Stimulated activated CD4-positive, alpha-beta T cell treated with anti-CD3 and anti-CD28 coated beads, Interleukin-4, amount 100 ng/mL, for 4 hours (primary cell): ENCODE measurements around the gene FGR.

Experiments
- DNase-seq, 2 experiments: peaks; one replicate each; pipeline ENCODE4 v3.0.0-alpha.2; 2020

Gene FGR

DNA sequence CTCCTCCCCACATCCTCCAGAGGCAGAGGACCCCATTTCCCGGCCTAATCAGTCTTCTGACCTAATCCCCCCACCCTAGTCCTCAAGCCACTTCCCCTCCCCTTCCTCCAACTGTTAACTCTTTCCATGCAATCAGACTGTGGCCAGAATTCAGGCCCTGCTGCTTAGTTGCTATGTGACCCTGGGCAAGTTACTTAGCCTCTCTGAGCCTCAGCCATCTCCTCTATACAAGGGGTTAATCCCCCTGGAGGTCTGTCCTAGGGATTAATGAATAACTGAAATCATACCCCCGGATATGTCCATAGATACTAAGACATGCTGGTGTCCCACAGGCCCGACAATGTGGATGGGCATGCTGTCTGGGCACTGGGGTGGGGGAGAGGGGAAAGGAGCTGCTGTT lies 49.3 kb downstream of the FGR start:
- no peak for DNase-seq

- no peak for DNase-seq
Measured at GRCh38 chr1:27584453-27584852, 50.5 kb downstream of the FGR start.

DNA sequence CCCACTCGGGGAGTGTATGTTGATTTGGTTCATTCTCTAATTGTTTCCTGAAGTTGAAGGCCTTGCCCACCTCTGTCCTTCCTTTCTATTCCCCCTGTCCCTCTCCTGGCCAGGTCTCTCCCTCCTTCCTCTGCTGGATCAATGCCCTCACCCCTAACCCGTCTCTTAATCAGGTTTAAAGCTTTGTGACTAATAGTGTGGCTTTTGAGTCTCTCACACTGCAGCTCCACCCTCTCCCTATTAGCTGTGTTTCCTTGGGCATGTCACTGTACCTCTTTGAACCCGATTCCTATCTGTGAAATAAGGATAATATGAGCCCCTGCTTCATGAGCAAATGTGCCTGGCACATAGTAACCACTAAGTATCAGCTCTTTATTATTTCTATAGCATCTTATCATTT lies 51.5 kb downstream of the FGR start:
- DNase-seq, result no peak

GRCh38 chr1:27581823-27582243 lies 53.2 kb downstream of the FGR start:
- DNase-seq, result no peak

DNA sequence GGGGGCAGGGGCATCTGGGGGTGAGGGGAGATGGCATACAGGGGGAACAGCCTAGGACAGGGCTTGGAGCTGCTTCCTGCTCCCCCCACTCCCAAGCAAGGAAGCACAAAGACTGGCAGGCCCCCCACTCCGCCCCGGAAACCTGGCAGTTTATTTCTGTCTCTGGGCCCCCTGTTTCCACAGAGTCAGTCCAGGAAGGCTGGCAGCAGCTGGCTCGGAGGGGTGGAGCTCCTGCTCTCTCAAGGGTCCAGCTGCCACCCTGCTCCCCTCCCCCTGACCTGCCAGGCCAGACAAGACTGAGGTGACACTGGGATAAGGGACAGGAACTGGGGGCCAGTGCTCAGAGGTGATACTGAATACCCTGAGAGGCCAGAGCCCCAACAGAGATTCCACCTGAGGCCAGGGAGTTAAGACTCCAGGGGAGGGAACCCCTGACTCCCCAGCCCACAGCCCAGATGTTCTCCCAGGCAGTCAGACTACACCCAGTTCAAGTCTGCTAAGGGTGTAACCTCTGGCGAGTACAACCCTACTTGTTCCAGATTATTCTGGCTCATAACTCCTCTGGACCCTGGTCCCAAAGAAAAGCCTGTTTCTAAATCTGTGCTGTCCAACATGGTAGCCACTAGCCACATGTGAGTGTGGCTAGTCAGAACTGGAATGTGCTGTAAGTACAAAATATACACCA lies 57.3 kb downstream of the FGR start:
- DNase-seq, result no peak

- no peak for DNase-seq
Measured at GRCh38 chr1:27576806-27577227, 58.2 kb downstream of the FGR start.

DNA sequence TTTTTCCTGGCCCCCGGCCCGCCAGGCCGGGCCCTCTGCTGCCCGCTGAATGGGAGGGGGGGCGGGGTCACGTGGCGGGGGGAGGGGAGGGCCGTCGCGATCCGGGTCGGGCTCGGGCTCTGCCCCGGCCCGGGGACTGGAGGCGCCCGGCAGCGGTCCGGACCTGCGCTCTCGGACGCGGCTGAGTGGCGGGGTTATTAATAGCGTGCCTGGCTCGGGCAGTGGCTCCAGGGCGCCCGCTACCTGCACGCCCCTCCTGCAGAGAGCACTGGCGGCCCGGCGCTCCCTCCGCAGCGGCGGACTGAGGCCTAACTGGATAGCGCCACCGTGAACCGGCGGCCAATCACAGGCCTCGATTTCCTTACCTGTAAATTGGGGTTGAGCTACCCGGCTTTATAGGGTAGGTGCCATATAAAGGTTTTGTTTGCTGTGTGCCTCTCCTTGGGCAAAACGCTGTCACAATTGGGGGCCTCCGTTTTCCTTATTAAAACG lies 59.1 kb downstream of the FGR start:
- no peak for DNase-seq

GRCh38 chr1:27574871-27575831 lies 59.8 kb downstream of the FGR start:
- DNase-seq, result no peak

- DNase-seq, result no peak
Measured at GRCh38 chr1:27574001-27574781, 60.8 kb downstream of the FGR start.

DNA sequence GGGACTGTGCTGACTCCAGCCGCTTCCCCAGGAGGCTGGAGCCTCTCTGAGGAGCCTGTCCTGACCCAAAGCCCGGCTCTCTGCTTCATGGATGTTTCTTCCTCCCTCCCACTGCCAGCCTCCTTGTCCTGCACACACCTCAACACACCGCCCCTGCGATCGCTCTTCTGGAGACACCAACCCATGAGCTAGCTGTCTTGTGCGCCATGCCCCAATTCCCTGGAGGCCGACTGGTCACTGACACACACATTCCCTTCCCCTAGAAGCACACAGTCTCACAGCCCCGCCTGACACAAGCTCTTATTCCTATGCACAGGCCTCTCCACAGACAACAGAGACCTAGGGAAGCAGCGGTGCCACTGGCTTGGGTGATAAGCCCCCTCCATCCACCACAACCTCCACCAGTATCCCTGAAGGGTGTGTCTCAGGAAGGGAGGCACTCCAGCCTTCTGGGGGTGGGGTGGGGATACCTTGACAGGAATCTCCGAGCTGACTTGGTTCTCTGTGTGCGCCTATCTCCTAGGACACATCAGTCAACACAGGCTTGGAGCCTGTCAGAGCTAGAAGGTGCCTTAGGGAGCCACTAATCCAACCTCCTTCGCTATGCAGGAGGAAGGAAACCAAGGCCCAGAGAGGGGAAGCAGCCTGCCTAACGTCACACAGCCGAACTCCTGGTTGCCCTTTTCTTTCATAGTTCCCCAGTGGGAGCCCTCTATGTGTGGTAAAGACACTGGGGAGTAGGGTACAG lies 62.1 kb downstream of the FGR start:
- no peak for DNase-seq

DNA sequence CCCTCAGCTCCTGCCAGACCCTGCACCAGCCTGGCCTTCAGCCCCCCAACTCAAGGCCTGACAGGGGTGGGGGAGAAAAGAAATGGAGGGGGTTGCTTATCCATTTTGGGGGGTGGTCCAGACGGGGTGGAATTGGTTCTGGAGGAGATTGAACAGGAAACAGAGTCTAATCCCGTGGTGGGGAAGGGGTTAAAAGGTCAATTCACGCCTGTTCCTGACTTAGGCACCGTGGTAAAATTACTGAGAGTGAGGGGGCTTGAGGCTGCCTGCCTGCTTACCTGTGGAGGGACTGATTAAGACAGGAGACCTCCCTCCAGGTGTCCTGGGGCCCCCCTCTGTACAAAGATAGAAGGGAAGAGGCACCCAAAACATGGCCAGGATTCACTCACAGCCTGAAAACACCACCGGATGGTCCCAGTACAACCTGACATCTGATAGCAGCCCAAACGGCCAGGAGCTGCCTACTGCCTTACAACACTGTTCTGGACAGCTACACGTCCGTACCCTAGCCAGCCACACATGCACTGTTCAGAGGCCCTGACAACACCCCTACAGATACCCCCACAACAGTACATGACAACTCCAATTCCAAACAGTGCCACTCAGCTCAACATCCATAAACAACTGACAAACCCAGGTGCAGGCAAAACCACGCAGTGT lies 62.8 kb downstream of the FGR start:
- DNase-seq, result no peak

DNA sequence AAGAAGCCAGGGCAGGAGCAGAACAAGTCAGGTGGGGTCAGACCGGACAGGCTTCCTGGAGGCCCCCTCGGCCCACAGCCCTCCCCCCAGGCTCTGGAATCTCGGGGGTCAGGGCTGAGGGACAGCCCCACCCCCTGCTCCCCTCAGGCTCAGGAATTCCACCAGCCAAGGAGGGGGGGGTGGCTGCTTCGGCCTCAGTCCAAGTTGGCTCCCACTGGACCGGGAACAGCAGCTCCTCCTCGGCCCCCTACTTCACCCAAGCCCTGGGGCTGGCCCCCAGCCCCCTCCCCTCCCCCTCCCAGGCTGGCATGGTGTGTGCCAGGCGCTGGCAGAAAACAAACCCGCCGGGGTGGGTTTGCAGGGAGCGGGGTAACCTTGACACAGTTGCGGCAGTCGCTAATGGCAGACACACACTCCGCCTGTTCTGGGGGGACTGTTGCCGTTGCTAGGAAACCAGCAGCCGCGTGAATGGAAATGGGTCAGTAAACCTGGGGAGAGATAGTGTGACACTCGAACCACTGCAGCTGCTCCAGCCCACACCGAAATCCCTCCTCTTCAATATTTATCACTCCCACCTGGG lies 63.5 kb downstream of the FGR start:
- no peak for DNase-seq

- no peak for DNase-seq
Measured at GRCh38 chr1:27570784-27571183, 64.2 kb downstream of the FGR start.

DNA sequence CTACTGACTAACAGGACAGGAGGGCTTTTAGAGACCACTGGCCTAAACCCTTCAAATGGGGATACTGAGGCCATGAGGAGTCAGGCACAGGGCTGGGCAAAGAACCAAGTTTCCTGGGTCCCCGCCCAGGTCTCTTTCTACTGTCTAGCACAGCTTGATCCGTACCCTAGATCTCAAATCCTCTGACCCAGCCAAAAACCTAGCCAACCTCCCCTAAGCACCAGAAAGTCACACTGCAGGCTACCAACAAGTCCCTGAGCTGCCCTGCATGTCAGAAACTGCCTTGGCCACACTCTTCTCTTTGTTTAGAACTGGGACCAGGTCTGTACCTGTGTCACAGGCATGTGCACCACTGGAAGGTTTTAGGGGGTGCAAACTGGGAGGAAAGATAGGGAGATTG lies 64.6 kb downstream of the FGR start:
- DNase-seq, result no peak

DNA sequence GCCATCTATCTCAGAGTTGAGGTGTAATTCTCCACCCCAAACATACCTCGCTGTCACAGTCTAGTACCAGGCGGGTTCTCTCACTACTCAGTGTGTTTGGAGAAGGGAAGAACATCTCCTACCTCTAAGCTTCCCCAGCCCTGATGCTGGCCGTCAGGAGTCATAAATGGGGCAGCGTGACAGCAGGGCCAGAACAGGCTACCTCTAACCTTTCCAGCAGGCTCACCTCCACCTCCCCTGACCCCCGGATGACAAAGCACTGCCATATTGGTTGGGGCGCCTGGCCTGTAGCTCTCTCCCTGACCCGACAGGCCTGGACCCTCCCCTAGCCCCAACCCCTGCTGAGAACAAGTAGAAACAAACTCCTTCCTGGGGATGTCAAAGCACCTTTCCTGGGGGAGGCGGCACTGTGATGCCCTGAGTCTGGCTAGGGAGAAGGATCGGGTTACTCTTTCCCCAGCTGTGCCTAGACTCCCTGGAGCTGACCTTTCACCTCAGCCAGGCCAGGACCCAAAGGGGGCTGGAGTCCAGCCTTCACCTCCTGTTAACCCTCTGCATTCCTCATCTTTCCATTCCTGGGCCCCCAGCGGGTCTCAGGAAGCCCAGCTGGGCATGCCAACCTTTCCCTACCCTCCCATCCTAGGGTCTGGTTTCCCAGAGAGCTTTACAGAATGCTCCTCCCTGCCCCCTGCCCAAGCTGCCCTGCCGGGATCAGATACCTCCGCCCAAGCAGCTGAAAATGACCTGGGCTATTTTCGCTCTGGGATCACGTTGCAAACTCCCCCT lies 65.3 kb downstream of the FGR start:
- no peak for DNase-seq

DNA sequence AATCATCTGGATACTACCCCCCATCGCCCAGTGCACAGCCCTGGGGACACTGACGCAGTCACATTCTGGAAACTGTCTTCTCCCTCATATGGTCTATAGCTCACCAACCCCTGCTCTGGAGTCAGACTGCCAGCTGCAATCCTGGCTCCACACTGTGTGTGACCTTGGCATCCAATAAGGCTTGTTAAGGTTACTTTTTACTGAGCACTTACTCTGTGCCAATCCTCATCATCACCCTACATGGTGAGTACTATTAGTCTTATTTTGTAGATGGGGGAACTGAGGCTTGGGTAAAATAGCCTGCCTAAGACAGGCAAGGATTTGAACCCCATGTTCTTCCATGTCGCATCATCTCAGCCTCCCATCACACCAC lies 65.9 kb downstream of the FGR start:
- DNase-seq, result no peak

DNA sequence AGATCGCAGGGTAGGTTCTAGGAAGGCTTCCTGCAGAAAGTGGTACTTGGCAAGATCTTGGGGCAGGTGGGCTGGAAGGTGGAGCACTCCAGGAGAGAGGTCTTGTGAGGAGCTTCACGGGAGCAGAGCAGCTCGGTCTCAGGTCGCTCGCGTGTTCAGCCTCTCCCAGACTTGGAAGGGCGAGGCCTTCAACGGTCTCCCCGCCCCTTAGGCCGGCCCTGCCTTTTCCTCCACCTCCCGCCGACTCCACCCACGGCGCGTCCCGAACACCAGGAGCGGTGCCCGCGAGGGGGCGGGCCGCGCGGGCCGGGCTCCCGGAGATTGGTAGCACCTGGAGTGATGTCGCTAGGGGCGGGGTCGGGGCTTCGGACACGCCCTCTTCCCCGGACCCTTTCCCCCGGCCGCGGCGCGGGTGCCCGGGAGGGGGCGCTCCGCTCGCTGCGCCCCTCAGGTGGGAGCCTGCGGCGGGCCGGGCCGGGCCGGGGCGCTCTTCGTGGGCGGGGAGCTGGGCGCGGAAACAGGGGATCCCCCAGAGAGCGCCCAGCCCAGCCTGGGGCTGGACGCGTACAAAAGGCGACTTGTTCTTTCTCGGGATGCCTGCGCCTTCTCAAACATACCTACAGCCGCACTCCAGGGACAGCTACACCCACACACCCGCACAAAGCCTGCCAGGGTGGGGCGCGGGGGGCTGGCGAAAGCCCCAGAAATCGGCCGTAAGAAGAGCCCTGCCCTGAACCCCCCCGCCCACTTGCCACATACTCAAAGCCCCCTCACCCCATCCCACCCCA lies 66.5 kb downstream of the FGR start:
- DNase-seq, result peak; percentile 89 to 91

DNA sequence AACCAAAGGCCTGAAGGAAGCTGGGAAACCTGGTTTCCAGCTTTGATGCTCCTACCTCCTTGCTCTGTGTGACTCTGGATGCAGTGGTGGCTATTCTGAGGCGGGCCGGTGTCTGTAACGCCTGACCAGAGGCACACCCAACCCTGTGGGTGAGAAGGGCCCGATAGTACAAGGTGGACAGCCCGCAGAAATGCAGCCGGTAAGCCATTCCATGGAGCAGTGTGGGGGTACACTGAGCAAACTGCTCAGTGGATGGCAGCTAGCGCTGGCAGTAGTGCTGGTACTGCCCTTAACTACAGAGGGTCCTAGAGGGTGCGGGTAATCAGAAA lies 67.0 kb downstream of the FGR start:
- DNase-seq, result no peak

DNA sequence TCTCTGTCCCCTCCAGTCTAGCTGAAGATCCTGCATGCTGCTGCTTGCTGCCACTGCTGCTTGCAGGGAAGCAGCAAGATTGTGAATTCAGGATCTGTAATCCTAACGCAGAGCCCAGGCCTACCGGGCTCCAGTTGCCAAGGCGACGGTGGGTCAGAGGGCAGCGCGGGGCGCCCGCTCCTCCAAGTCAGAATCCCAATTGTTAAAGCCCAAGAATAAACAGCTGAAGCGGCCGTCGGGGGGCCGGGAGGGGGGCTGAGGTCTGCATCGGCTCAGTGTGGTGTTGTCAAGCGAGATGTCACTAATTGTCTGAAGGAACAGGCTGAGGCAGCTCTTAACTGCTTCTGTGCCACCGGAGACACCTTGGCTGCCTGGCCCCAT lies 67.8 kb downstream of the FGR start:
- no peak for DNase-seq
